Occipital lobe (tissue), 2 donors: ENCODE measurements around the gene ERCC6L2. TPM values are rescaled to one million over a fixed set of nuclear protein-coding genes. Genes with fewer than 3 reads are reported as not detected.

Source experiments
- DNase-seq: peaks from one replicate; lab custom pipeline; 2025; lab: John Stamatoyannopoulos, UW
- total RNA-seq: library from RNA; depleted of rRNA; stranded (reverse); fragments of >200 nt; gene quantifications from one replicate; pipeline ENCODE4 v1.2.3, GENCODE V29; 2014

Gene ERCC6L2
- total RNA-seq, 1 donor from 2014 or later, result 139 TPM

DNA sequence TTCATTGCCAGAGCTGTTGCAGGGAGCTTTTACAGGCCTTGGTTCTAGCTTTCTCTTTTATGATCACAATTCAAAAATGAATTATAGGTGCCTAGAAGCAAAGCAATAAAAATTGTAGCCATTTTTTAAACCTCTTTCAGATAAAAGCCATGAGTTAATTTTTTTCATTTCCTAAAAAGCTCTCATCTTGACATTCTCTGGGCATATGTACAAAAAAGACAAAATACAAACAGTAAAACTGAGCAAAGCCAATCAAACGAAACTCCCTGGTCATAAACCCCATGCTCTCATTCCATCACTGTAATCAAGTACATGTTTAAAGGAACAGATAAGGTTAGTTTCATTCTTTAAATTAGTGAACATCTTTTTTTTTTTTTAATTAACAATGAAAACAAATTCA lies 101.9 kb downstream of the ERCC6L2 start:
- no peak for DNase-seq

DNA sequence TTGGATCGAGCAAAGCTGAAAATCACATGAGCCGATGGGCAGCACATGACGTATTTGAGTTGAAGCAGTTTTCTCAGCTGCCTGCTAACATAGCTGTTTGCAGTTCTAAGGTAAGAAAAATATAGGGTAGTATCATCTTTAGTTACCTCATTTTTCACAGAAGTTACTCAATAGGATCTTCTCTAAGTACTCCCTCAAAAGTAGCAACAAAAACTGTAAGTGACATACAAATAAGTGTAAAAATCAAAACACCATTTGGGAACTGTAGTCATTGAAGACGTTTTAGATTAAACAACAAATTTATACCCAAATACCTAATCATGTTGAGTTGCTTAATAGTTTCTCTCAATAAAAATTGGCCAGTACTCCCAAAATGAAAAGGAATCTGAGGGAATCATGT lies 102.6 kb downstream of the ERCC6L2 start:
- no peak for DNase-seq

DNA sequence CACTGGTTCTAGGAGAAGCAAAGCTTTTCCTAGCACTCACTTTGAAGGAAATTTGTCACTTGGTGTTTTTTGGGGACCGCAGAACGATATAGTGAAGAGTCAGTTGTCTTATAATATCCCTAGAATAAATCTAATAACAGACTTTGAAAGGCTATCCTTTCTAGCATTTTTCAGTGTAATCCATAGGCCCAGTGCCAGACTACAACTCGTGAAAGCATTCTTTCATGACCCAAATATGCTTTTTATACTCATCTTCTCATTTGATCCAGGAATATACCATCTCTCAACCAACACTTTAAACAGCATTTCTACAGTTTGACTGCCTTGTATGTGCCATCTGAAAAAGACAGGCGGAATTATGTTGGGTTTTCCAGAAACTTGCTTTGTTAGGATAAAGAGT lies 104.0 kb downstream of the ERCC6L2 start:
- DNase-seq, result no peak

DNA sequence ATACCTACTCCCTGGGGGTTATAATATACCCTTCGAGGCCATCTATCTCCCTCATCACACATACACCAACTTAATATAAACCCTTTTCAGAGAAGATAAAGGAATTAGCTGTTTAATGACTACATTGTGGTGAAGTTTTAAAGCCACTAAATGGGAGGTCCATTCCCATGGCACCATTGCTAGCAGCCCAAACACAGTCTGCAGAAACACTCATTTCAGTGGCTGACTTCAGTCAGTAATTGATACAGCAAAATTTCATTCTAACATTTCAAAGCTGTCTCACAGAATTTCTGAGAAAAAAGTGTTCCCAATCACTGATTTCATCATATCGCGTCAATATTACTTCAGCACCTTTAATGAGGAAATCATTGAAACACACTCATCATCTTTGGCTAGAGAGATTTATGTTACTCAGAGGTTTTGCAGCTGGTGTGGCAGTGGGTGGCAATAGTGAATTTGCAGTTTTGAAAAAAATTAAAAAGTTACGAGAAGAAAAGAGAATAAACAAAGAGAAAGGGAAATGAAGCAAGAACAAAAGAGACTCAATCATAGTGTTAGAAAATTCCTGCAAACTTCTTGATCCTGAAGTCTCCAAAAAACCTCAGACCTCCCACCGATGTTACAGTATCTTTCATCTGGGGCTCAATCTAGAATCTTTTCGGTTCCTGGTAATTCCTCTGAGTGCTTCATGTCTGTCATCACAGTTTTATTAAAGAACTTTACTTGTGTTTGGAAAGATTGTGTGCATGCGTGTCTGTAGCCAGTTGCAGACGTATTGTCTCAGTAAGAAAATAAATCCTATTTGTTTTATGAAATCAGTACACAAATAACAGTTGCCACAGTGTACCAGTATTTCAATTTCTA lies 105.0 kb downstream of the ERCC6L2 start:
- DNase-seq, result no peak

DNA sequence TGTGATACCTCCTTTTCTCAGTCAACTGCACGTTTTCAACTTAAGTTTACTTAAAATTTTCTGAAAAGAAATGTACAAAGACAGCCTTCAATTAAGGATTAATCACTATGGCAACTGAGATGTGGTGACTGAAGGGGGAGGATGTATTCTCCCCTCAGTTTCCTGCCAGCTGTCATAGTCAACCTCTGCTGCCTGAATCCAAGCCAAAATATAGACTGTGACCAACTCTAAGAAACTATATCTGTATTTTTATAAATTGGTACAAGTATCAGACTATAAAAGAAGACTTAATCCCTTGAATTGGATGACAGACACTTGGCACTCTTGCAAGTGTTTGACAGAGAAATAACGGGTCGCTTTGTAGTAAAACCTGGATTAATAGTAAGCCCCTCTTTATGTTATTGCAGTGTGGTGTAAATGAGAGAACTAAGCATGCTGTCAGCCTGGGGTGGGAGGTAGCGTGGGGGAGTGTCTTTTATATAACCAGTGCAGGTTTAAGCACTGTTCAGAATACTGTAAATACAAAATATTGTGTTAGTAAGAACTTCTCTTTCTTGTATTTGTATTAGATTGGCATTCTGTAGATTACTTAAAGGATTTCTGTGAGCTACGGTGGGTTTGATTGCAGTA lies 106.4 kb downstream of the ERCC6L2 start:
- no peak for DNase-seq

DNA sequence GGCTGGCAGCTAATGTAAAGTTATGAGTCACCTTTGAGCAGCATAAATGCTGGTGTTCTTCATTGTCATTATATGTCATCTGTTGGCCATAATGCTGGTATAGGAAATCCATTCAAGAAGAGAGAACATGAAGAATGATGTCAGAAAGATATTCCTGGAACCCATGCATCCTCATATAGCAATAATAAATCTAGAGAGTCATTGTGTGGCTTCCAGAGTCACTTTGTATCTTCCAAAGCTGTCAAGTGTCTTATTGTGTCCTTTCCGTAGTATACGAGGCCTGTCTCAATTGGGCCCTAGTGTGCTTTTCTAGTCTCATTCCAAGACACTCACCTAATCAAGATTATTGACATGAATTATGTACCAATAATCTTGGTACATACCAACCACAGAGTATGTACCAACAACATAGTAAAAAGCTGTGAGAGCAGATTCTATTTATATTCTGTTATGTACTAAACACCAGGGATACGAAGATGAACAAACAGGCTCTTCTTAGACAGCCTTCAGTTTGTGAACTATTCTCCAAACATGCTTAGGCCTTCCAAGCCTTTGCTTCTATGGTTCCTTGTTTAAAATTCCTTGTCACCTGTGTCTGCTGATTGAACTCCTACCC lies 110.1 kb downstream of the ERCC6L2 start:
- DNase-seq, result no peak

DNA sequence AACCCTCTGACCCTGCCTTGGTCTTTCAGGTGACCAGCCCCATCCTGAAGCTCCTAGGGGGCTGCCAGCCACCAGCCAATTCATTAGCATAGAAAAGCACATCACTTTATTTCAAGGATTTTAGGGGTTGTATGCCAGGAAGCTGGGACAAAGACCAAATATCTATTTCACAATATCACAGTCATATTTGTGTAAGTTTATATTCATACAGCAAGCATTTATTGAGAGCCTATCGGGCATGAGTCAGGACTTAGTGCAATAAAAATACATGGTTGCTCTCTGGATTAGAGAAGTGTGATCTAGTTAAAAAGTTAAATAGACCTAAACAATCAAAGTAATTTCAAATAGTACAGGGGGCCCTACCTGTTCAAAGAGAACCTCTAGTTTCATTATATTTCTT lies 113.8 kb downstream of the ERCC6L2 start:
- DNase-seq, result no peak

DNA sequence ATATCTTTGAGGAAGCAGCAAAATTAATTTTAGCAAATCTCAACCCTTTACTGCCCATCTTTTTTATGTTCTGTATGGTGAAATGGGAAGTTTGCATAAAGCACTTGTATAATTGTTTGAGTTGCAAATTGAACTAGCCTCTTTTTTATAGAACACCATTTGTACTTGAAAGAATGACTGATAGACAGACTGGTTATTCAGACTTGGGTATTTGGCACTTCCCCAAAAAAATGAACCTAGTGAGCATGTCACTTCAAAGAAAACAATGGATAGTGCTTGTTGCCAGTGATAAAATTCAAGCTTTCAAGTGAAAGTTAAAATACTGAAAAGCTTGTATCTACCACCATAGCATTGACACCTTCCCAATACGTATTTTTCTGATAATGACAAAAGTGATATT lies 115.8 kb downstream of the ERCC6L2 start:
- no peak for DNase-seq

DNA sequence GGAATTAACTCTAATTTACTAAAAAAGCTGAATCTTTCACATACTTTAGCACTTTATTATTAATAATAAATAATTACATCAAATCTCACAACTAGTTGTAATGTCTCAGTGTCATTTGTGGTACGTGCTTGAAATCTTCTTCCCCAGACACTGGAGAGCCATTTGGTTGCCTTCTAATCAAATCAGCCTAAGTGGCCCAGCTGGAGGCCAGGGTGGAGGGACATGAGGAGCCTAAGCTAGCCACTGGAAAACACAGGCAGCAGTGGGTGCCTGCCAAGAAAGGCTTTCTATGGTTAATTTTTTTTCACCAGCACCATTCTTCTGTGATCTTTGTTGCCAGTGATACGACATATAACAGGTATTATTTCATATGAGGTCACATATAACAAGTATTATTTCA lies 117.0 kb downstream of the ERCC6L2 start:
- no peak for DNase-seq

DNA sequence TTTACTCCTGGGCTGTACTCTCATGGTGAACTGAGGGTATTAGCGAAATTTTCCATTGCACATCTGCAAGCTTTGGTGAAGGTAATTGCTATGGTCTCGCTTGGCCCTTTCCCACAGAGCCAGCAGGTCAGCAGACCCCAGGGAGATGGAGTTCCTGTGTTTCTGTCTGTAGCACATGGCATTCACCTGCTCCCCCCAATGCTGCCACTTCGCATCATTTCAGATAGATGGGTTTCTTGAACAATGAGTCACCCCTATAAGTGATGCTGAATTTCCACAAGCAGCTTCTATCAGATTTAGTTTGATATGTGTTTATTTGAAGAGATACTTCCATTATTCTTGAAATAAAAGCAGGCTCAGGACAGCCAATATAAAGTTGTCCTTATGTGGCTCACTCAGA lies 117.8 kb downstream of the ERCC6L2 start:
- DNase-seq, result no peak

DNA sequence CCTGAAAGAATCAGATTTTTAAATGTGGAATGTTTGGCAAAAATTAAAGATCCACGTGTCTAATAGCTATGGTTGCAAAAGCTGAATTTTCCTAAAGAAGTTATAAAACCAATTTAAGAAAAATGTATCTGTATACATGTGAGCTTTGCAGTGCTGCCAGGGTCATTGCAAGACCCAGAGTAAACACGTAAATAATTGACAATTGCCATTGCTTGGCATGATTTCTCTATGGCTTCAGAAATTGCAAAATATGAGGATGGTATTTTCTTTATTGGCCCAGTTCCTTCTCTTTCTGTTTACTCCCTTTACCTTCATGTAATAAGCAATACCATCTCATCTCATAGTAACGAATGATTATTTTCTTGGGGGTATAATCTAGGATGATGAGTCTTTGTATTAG lies 123.9 kb downstream of the ERCC6L2 start:
- DNase-seq, result no peak

DNA sequence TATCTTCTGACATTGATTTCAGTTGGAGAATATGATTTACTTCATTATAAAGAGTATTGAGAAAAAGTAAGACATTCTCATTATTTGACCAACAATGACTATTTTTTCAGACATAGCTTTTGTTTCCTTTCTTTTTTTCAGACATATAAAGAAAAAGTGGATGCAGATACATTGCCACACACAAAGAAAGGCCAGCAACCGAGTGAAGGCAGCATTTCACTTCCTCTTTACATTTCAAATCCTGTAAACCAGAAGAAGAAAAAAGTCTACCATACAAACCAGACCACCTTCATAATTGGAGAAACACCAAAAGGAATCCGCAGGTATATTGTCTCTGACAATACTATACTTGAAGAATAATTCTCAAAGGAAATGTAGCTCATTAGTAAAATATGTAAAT lies 128.9 kb downstream of the ERCC6L2 start:
- no peak for DNase-seq

DNA sequence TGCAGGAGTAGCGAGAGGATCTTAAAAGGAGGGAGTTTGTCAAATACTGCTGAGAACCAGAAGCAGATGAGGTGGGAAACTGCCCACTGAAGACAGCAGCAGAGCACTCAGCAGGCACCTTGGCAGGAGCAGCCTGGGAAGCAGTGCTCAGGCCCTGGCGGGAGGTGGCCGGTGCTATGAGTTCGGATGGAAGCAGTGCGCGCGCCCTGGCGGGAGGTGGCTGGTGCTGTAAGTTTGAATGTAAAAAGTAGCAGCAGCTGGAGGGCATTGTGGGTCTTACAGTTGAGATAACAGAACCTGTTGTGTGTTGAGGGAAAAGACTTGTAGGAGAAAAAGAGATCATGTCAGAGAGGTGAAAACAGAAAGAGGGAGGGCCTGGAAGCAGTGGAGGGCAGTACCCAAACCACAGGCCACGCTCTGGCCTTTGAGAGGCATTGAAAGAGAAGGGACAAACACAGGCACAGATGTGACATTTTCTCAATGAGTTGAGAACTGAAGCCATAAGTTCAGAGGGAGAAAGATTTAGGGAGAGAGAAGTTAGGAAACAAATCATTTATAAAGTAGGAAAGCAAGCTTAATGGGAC lies 130.9 kb downstream of the ERCC6L2 start:
- no peak for DNase-seq

DNA sequence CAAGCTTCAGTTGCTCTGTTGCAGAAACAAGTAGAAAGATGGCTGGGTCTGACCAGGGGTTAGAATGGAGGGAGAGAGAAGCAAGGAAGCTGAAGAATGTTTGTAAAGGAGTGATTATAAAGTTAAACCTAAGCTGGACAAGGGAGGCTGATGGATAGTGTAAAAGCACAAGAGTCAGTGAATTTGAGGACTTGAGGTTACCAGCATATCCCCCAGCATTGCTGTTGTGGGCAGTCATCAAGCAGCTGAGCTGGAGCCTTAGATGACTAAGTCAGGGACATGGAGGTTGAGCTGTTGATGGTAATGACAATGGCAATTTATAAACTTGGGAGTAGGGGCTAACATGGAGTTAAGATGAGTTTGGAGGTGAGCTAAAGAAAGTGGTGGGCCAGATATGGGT lies 131.5 kb downstream of the ERCC6L2 start:
- no peak for DNase-seq

DNA sequence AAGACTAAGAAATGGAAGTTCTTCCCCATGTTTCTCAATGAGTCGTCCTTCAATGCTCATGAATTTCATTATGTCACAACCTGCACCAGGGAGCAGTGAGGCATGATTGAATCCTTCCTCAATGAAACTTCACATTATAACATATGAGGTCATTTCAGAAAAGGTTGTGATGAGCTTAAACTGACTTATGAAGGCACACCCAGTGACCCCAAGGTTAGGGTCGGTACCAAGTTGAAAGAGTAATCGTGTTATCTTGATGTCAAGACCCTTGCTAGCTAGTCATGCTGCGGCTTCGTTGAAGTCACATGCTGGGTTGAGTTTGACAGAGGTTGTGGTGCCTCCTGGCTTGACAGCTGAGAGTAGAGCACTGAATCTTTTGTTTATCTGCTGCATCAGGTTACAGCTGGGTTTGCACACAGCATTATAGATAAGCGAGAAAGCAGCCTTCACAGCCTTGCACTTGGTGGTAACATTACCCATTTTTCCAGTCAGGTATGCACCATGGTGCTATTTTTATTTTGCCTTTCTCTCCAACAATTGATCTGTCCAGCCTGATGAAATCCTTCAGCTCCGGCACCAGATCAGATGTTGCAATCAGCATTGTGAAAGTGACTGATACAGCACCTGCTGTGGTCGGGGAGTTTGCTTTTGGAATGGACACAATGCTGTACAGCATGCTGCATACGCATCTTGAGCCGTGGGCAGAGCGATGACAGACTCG lies 133.2 kb downstream of the ERCC6L2 start:
- no peak for DNase-seq

DNA sequence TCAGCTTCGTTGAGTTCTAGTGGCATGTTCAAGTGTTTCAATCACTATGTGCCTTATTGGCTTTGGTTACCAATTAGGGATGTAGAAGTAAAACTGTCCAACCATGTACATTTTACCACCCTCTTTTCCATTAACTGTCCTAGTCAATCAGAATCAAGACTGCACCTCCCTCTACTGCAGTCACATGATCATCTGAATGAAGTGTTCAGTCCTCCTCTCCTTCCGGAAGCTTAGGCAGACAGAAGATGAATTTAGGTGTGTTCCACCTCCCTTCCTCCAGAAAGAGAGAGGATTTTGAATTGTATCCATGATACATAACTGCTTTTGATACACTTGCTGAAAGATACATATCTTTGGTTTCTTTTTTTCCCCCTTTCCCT lies 133.7 kb downstream of the ERCC6L2 start:
- DNase-seq, result no peak

DNA sequence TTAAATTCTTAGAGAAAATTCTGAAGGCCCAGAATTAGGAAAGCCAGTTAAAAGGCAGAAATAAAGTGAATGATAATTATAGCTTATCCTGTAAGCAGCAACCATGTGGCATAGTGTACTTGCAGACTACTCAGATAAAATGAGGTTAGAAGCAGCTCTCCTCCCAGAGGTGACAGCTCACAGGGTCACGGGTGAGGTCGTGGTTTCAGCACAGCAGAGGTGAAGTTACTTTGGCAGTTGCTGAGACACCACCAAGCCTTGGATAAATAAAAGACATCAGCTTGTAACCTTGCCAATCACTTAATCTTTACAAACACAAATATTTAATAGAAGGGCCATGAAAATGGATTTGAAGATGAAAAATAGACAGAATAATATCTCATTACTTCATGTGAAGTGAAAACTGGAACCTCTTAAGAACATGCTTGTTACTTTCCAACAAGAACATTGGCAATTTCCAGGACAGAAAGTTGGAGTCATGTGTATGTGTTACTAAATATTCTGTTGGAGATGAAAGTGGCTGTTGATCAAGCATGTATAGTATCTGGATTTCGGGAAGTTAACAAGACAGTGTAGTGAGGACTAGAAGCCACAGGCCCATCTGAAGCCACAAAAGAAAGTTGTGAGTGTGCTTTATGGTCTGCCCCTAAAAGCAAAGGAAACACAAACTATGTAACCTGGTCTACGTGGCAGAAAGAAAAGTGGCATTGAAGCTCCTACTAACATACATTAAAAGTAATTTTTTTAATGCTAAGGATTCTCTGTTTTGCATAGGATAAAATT lies 134.4 kb downstream of the ERCC6L2 start:
- DNase-seq, result no peak

DNA sequence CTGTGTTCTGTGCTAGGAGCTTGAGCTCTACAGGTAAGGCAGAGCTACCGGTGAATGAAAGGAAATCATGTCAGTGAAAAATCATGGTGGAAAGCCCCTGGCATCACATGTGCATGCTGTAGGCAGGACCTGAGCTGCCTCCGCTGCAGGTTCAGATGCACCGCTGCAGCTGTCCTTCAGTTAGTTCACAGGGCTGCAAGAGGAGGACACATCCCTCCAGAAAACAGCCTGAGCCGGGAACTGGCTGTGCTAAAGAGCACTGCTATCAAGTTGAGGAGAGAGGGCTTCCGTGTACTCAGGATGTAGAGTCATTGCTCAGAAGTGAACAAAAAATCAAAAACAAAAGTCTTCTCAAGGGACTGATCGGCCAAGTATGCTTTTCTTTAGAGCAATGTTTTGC lies 138.6 kb downstream of the ERCC6L2 start:
- no peak for DNase-seq

DNA sequence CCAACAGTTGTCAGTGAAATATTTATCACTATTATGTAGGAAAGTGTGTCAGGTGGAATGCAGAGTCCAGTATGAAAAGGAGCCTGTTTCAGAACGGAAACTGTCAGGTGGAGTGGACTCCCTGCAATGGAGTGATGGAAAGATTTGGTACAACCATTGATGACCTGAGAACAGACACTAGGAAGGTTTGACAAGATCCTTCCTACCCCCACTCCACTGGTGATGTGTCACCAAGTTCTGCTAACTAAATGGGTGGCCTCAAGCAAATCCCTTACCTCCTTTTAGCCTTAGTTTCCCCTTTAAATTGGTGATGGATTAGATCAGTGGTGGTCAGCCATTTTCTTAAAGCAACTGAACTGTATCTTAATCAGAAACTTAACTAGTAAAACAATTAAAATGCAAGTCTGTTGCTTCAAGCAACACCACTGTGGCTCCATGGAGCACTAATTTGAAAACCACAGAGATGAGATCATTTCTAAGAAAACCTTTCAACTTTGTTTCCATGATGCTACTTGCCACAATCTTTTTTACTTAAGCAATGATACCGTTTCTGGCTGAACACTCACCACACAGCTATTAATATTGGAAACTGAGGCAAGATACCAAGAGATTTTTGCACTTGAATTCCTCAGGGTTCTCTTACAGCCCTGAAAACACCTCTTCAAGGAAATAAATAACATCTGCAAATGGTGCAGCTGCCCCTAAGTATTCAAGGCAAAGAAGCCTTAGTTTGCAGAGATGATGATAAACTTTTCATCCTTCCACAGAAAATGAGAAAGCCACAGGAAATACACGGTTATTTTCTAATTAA lies 140.6 kb downstream of the ERCC6L2 start:
- DNase-seq, result no peak
